H1 (cell line): ENCODE data around the gene RALGAPA2. TPM values are rescaled to one million over a fixed set of nuclear protein-coding genes. Genes with fewer than 3 reads are reported as not detected.

ENCODE experiments used
- CTCF ChIA-PET: fragments of 300-600 bp; sonication (Branson Sonifier 250); formaldehyde crosslinking; loops from one replicate; lab custom pipeline; 2021; ENCODE audit not compliant: partially characterized antibody; lab: Charles Lee
- POLR2A ChIA-PET: fragments of 300-600 bp; sonication (Branson Sonifier 250); formaldehyde crosslinking; loops from one replicate; lab custom pipeline; 2021; ENCODE audit warnings: inconsistent platforms; ENCODE audit not compliant: partially characterized antibody; lab: Charles Lee
- DNase-seq, 2 experiments: peaks; one replicate each; pipeline versions ENCODE4 v3.0.0 to v3.0.0-alpha.2; 2010 to 2022; ENCODE audit warnings: low spot score in 2 of 2, low read depth in 1 of 2, mixed read lengths in 1 of 2
- FAIRE-seq: peaks from 2 replicates; lab custom pipeline; 2011; peaks lifted over from hg19 to GRCh38; lab: Jason Lieb, UNC
- H2AFZ ChIP-seq: 2 replicates; pipeline ENCODE4 v1.8.1; 2012; ENCODE audit warnings: low read length, inconsistent platforms
- H2AK5ac ChIP-seq: 2 replicates; pipeline ENCODE4 v1.6.1; 2013; ENCODE audit warnings: low read depth, low read length
- H2BK120ac ChIP-seq: replicated peaks from 2 replicates; pipeline ENCODE3; 2013; ENCODE audit warnings: low read depth, low read length, inconsistent platforms
- H2BK12ac ChIP-seq: 2 replicates; pipeline ENCODE4 v1.6.1; 2013; ENCODE audit warnings: low read depth, low read length
- H2BK15ac ChIP-seq: 2 replicates; pipeline ENCODE4 v1.6.1; 2013; ENCODE audit warnings: low read length
- H2BK20ac ChIP-seq: 2 replicates; pipeline ENCODE4 v1.6.1; 2013; ENCODE audit warnings: low read length
- H2BK5ac ChIP-seq: 2 replicates; pipeline ENCODE4 v1.6.1; 2013; ENCODE audit warnings: low read depth, low read length
- H3K14ac ChIP-seq: 2 replicates; pipeline ENCODE4 v1.6.1; 2013; ENCODE audit warnings: inconsistent platforms; ENCODE audit not compliant: insufficient read length
- H3K18ac ChIP-seq: 2 replicates; pipeline ENCODE4 v1.6.1; 2013; ENCODE audit warnings: low read length; ENCODE audit errors: extremely low read depth
- H3K23ac ChIP-seq: 2 replicates; pipeline ENCODE4 v1.6.1; 2013; ENCODE audit warnings: inconsistent platforms; ENCODE audit not compliant: insufficient read length
- H3K23me2 ChIP-seq: 2 replicates; pipeline ENCODE4 v1.6.1; 2013; ENCODE audit warnings: low read depth, low read length
- H3K27ac ChIP-seq: 2 replicates; pipeline ENCODE4 v1.6.1; 2011; ENCODE audit warnings: low read depth, low read length, inconsistent platforms
- H3K27me3 ChIP-seq, 4 experiments: replicated peaks in 1 of 4; 1 replicate in 1 of 4; 2 replicates in 3 of 4; pipeline versions ENCODE4 v1.6.1 to v1.8.1; 2011 to 2013; ENCODE audit warnings: low read length in 3 of 4, mild to moderate bottlenecking in 3 of 4, inconsistent platforms in 2 of 4, mixed read lengths in 2 of 4, moderate library complexity in 1 of 4; ENCODE audit not compliant: control insufficient read depth in 3 of 4, insufficient read depth in 3 of 4; ENCODE audit errors: extremely low read depth in 1 of 4
- H3K36me3 ChIP-seq, 4 experiments: 2 replicates each; pipeline versions ENCODE4 v1.6.1 to v1.8.1; 2011 to 2013; ENCODE audit warnings: mild to moderate bottlenecking in 4 of 4, low read length in 3 of 4, moderate library complexity in 2 of 4, control low read depth in 1 of 4, inconsistent platforms in 1 of 4; ENCODE audit not compliant: insufficient read depth in 4 of 4, control insufficient read depth in 2 of 4
- H3K4ac ChIP-seq: replicated peaks from 2 replicates; pipeline ENCODE3; 2013; ENCODE audit warnings: low read length, low read depth, mixed read lengths, inconsistent platforms; ENCODE audit not compliant: insufficient read length
- H3K4me1 ChIP-seq, 4 experiments: replicated peaks in 1 of 4; 1 replicate in 1 of 4; 2 replicates in 3 of 4; pipeline versions ENCODE4 v1.6.1 to v1.8.1; 2011 to 2013; ENCODE audit warnings: low read length in 3 of 4, inconsistent platforms in 2 of 4, mixed read lengths in 1 of 4; ENCODE audit not compliant: insufficient read depth in 4 of 4, control insufficient read depth in 3 of 4
- H3K4me2 ChIP-seq, 2 experiments: 2 replicates each; pipeline versions ENCODE4 v1.6.1 to v1.8.1; 2011 to 2013; ENCODE audit warnings: low read depth in 2 of 2, low read length in 2 of 2, control low read depth in 1 of 2, inconsistent platforms in 1 of 2, mild to moderate bottlenecking in 1 of 2; ENCODE audit not compliant: insufficient read depth in 1 of 2
- H3K4me3 ChIP-seq, 4 experiments: fragments of 200-600, 300-600 bp in 1 of 4; sonication (generic), shearing (Covaris generic), sonication (Bioruptor Twin) in 1 of 4; 2 replicates each; pipeline versions ENCODE4 v1.5.1 to v1.8.1; 2011 to 2016; ENCODE audit warnings: low read length in 4 of 4, low read depth in 3 of 4, control low read depth in 2 of 4, inconsistent platforms in 2 of 4, mild to moderate bottlenecking in 2 of 4, mixed read lengths in 1 of 4, moderate library complexity in 1 of 4; ENCODE audit not compliant: insufficient read depth in 2 of 4; ENCODE audit errors: extremely low read depth in 1 of 4
- H3K56ac ChIP-seq: replicated peaks from 2 replicates; pipeline ENCODE3; 2013; ENCODE audit warnings: low read depth, mild to moderate bottlenecking, mixed read lengths, low read length, inconsistent platforms; ENCODE audit not compliant: insufficient read length
- H3K79me1 ChIP-seq: 2 replicates; pipeline ENCODE4 v1.6.1; 2013; ENCODE audit warnings: low read depth, low read length, control low read depth
- H3K79me2 ChIP-seq, 2 experiments: 2 replicates each; pipeline versions ENCODE4 v1.6.1 to v1.8.1; 2012 to 2013; ENCODE audit warnings: low read length in 2 of 2, mild to moderate bottlenecking in 2 of 2, inconsistent platforms in 1 of 2; ENCODE audit not compliant: insufficient read depth in 2 of 2, control insufficient read depth in 1 of 2
- H3K9ac ChIP-seq, 4 experiments: replicated peaks in 1 of 4; 1 replicate in 1 of 4; 2 replicates in 3 of 4; pipeline versions ENCODE4 v1.6.1 to v1.8.1; 2011 to 2013; ENCODE audit warnings: low read depth in 3 of 4, low read length in 3 of 4, control low read depth in 2 of 4, mild to moderate bottlenecking in 2 of 4, moderate library complexity in 2 of 4, inconsistent platforms in 1 of 4; ENCODE audit errors: extremely low read depth in 1 of 4
- H3K9me3 ChIP-seq, 2 experiments: 2 replicates each; pipeline versions ENCODE4 v1.6.1 to v1.8.1; 2012 to 2013; ENCODE audit warnings: mild to moderate bottlenecking in 2 of 2, moderate library complexity in 2 of 2, control low read depth in 1 of 2, inconsistent platforms in 1 of 2, low read depth in 1 of 2, low read length in 1 of 2, mixed read lengths in 1 of 2; ENCODE audit not compliant: insufficient read depth in 2 of 2
- H4K20me1 ChIP-seq, 2 experiments: replicated peaks in 1 of 2; 2 replicates each; pipeline versions ENCODE3 to v1.8.1; 2011 to 2013; ENCODE audit warnings: inconsistent platforms in 2 of 2, low read length in 2 of 2, mild to moderate bottlenecking in 1 of 2; ENCODE audit not compliant: insufficient read depth in 2 of 2, control insufficient read depth in 1 of 2
- H4K5ac ChIP-seq: 2 replicates; pipeline ENCODE4 v1.6.1; 2013; ENCODE audit warnings: low read length, low read depth, mixed read lengths, inconsistent platforms; ENCODE audit not compliant: insufficient read length
- H4K8ac ChIP-seq: 2 replicates; pipeline ENCODE4 v1.8.0; 2013; ENCODE audit warnings: mild to moderate bottlenecking, moderate library complexity, low read length, inconsistent platforms; ENCODE audit not compliant: insufficient read depth; ENCODE audit errors: extremely low read depth
- H4K91ac ChIP-seq: replicated peaks from 2 replicates; pipeline ENCODE3; 2013; ENCODE audit warnings: low read length, mixed read lengths, inconsistent platforms; ENCODE audit not compliant: insufficient read length
- BRCA1 ChIP-seq: IDR thresholded peaks from 2 replicates; pipeline ENCODE4 v1.6.1; 2012; ENCODE audit warnings: low read depth, low read length, improper control_type of control experiment
- CHD1 ChIP-seq: IDR thresholded peaks from 2 replicates; pipeline ENCODE4 v1.6.1; 2012; ENCODE audit warnings: low read depth, low read length, improper control_type of control experiment
- EGR1 ChIP-seq: IDR thresholded peaks from 2 replicates; pipeline ENCODE4 v1.6.1; 2011; ENCODE audit warnings: low read depth, low read length, borderline replicate concordance
- FOSL1 ChIP-seq: IDR thresholded peaks from 2 replicates; pipeline ENCODE4 v1.6.1; 2011; ENCODE audit warnings: mild to moderate bottlenecking, low read depth, low read length, moderate library complexity; ENCODE audit not compliant: insufficient read depth
- GTF2F1 ChIP-seq: IDR thresholded peaks from 2 replicates; pipeline ENCODE4 v1.6.1; 2012; ENCODE audit warnings: low read depth, low read length, improper control_type of control experiment, borderline replicate concordance
- HDAC6 ChIP-seq: IDR thresholded peaks from one replicate; pipeline ENCODE4 v1.7.1; 2012; ENCODE audit warnings: low read depth, mild to moderate bottlenecking, inconsistent platforms, low read length, moderate library complexity
- KDM4A ChIP-seq: IDR thresholded peaks from one replicate; pipeline ENCODE4 v1.7.1; 2012; ENCODE audit warnings: low read depth, mild to moderate bottlenecking, moderate library complexity, low read length, inconsistent platforms; ENCODE audit not compliant: severe bottlenecking
- MAFK ChIP-seq: IDR thresholded peaks from 2 replicates; pipeline ENCODE4 v1.6.1; 2012; ENCODE audit warnings: low read depth, mild to moderate bottlenecking, improper control_type of control experiment, low read length
- PHF8 ChIP-seq: fragments of 200-600 bp; sonication (generic); conservative IDR thresholded peaks from 2 replicates; pipeline ENCODE4 v1.7.1; 2012; ENCODE audit warnings: low read depth, mild to moderate bottlenecking, inconsistent platforms, low read length, moderate library complexity
- RAD21 ChIP-seq, 2 experiments: IDR thresholded peaks in 1 of 2; conservative IDR thresholded peaks in 1 of 2; 2 replicates each; pipeline ENCODE4 v1.6.1; 2011; ENCODE audit warnings: low read depth in 2 of 2, low read length in 2 of 2, improper control_type of control experiment in 1 of 2, inconsistent platforms in 1 of 2, mild to moderate bottlenecking in 1 of 2, moderate library complexity in 1 of 2
- RFX5 ChIP-seq: IDR thresholded peaks from 2 replicates; pipeline ENCODE4 v1.6.1; 2011; ENCODE audit warnings: low read depth, low read length, improper control_type of control experiment, borderline replicate concordance
- SIRT6 ChIP-seq: IDR thresholded peaks from one replicate; pipeline ENCODE4 v1.7.1; 2012; ENCODE audit warnings: low read length, inconsistent platforms
- TCF12 ChIP-seq: IDR thresholded peaks from 2 replicates; pipeline ENCODE4 v1.6.1; 2011; ENCODE audit warnings: low read depth, mild to moderate bottlenecking, low read length
- WGBS, 2 experiments: shearing (Covaris generic) in 1 of 2; methylation state at CpG; one replicate each; pipeline versions ENCODE4 v1.1.6 to v1.1.7; 2013 to 2015; ENCODE audit warnings: low lambda C conversion rate in 2 of 2, mixed read lengths in 2 of 2, inconsistent platforms in 1 of 2, low coverage in 1 of 2, missing lambda C conversion rate in 1 of 2; ENCODE audit not compliant: insufficient replicate concordance in 2 of 2, insufficient coverage in 1 of 2, insufficient read length in 1 of 2; ENCODE audit errors: extremely low coverage in 1 of 2, missing lambda C conversion rate in 1 of 2; 5-methylcytosine and 5-hydroxymethylcytosine counted together
- polyA plus RNA-seq, 7 experiments: library from polyadenylated mRNA; depleted of rRNA in 3 of 7; stranded (reverse) in 5 of 7; unstranded in 2 of 7; fragments of >200 nt in 5 of 7; fragments of 200-250 nt in 2 of 7; gene quantifications; 1 replicate in 5 of 7; 2 replicates in 1 of 7; 4 replicates in 1 of 7; pipeline versions ENCODE4 v1.2.1 to v1.2.3, GENCODE V29; 2011 to 2013; ENCODE audit warnings: missing spikeins in 2 of 7, mixed read lengths in 2 of 7
- total RNA-seq: library from RNA; stranded (reverse); fragmentation: NEBNext Ultra II Directional; extraction: Animal tissue kit (Norgen Biotek cat#: 25700); gene quantifications from 2 replicates; pipeline ENCODE4 v1.2.1, GENCODE V29; 2021

Gene RALGAPA2
- total and polyA plus RNA-seq, 2 of the 8 experiments (the other 6 are each of a cell fraction or from before 2014, with no cell fraction given) = 5.1 to 25.5 TPM

GRCh38 chr20:20637998-20638725, 74.3 kb downstream of the RALGAPA2 start:
- DNase-seq = no peak
- Histone ChIP-seq H3K4me2 (no peak overlapping the region), H2BK5ac (no peak overlapping the region), H3K79me1 (no peaks in the 10 kb centered on the region), H3K4me3 (no peak overlapping the region), H3K4ac (no peak overlapping the region), H3K23ac (no peak overlapping the region), H3K9ac (no peak overlapping the region), H3K36me3 (peaks cover 0 to 17% (median 7%) of the 10 kb centered on the region in 4 experiments; a peak in 6 of 8 replicates), H4K5ac (no peak overlapping the region), H2BK12ac (no peak overlapping the region), H3K23me2 (no peaks in the 10 kb centered on the region), H3K14ac (no peak overlapping the region), H3K18ac (no peak overlapping the region), H4K91ac (no peak overlapping the region), H3K56ac (no peak overlapping the region), H4K8ac (no peak overlapping the region), H3K79me2 (no peaks in the 10 kb centered on the region), H2BK20ac (no peak overlapping the region), H2AK5ac (no peak overlapping the region), H2AFZ (no peak overlapping the region), H2BK120ac (no peak overlapping the region), H3K27me3 (no peaks in the 10 kb centered on the region), H3K4me1 (no peaks in the 10 kb centered on the region), H2BK15ac (no peak overlapping the region), H4K20me1 (peaks cover 0 to 3% of the 10 kb centered on the region in 2 experiments), H3K9me3 (no peaks in the 10 kb centered on the region), H3K27ac (no peak overlapping the region)
- POLR2A ChIA-PET = no interaction called here
- 91% methylated on average over 7 of the region's 7 CpGs; no CpG with 5 or more reads in 1 of the 2 experiments for WGBS, 2 experiments
- CTCF ChIA-PET = interaction anchor here (1.1 kb wide), 1 partner anchor 27 kb away, joined by 3 read pairs; no protein-coding TSS in a partner anchor
- no peak for FAIRE-seq
- no peak for TF ChIP-seq GTF2F1
- no peak for TF ChIP-seq SIRT6
- no peak for TF ChIP-seq BRCA1
- TF ChIP-seq RAD21 (IDR thresholded peaks at IDR 0.05 in 1 of 2, conservative IDR thresholded peaks at IDR 0.05 in 1 of 2; ENCODE audit: low read depth in 2 of 2, low read length in 2 of 2) = no peak
- no peak for TF ChIP-seq RFX5
- TF ChIP-seq EGR1 = no peak
- no peak for TF ChIP-seq HDAC6
- no peak for TF ChIP-seq KDM4A
- TF ChIP-seq CHD1 = no peak
- no peak for TF ChIP-seq MAFK
- TF ChIP-seq FOSL1 = no peak
- TF ChIP-seq PHF8 = no peak
- no peak for TF ChIP-seq TCF12
